Stomach (tissue), 9 donors: ENCODE measurements around the gene KIAA2012. TPM values are rescaled to one million over a fixed set of nuclear protein-coding genes. Genes with fewer than 3 reads are reported as not detected.
A peak's percentile ranks its signal among the peaks of the same experiment; 100 is the strongest.

Experiments
- DNase-seq, 2 donors: peaks; one replicate each; pipeline versions ENCODE4 v3.0.0 to v3.0.0-alpha.2; 2013 to 2019
- H3K27ac ChIP-seq, 5 donors: fragments of 200-600 bp in 4 of 5; sonication (generic) in 4 of 5; one replicate each; pipeline ENCODE4 v1.5.1; 2013 to 2019; ENCODE audit warnings: mild to moderate bottlenecking in 1 of 5, moderate library complexity in 1 of 5
- H3K27me3 ChIP-seq, 3 donors: fragments of 200-600 bp; sonication (generic); one replicate each; pipeline ENCODE4 v1.5.1; 2017 to 2019; ENCODE audit warnings: mixed run types in 1 of 3
- H3K36me3 ChIP-seq, 4 donors: fragments of 200-600 bp; sonication (generic); 1 replicate in 3 of 4; 2 replicates in 1 of 4; pipeline ENCODE4 v1.5.1; 2016 to 2019
- H3K4me1 ChIP-seq, 4 donors: fragments of 200-600 bp; sonication (generic); one replicate each; pipeline ENCODE4 v1.5.1; 2016 to 2019
- H3K4me3 ChIP-seq, 4 donors: fragments of 200-600 bp; sonication (generic) in 3 of 4; one replicate each; pipeline ENCODE4 v1.5.1; 2016 to 2019; ENCODE audit warnings: mild to moderate bottlenecking in 1 of 4
- H3K9me3 ChIP-seq, 4 donors: fragments of 200-600 bp; sonication (generic); one replicate each; pipeline ENCODE4 v1.5.1; 2016 to 2019
- EP300 ChIP-seq: sonication (generic); formaldehyde crosslinking; IDR thresholded peaks from one replicate; pipeline ENCODE4 v1.6.1; 2017; ENCODE audit warnings: antibody characterized with exemption
- POLR2A ChIP-seq, 4 donors: fragments of 450-650 bp; IDR thresholded peaks; one replicate each; pipeline ENCODE4 v1.6.1; 2016; ENCODE audit warnings: antibody characterized with exemption in 4 of 4, control low read depth in 2 of 4, mild to moderate bottlenecking in 1 of 4, moderate library complexity in 1 of 4
- POLR2AphosphoS5 ChIP-seq, 3 donors: sonication (generic); formaldehyde crosslinking; IDR thresholded peaks; one replicate each; pipeline ENCODE4 v1.6.1; 2016; ENCODE audit warnings: antibody characterized with exemption in 3 of 3
- WGBS, 5 donors: extraction: QIAGEN DNeasy Blood & Tissue Kit in 3 of 5; methylation state at CpG; one replicate each; pipeline versions ENCODE4 v1.1.5 to v1.1.7; 2013 to 2018; 5-methylcytosine and 5-hydroxymethylcytosine counted together
- intact Hi-C: fragments of 100-400 bp; cut with DNase I; formaldehyde crosslinking; loops from one replicate; pipeline ENCODE4 v1.15.1; 2023; ENCODE audit warnings: low total_unique reads
- polyA plus RNA-seq, 3 donors: library from polyadenylated mRNA; stranded (reverse); fragments of 200-250 nt; gene quantifications; one replicate each; pipeline ENCODE4 v1.2.3, GENCODE V29; 2013
- total RNA-seq, 5 donors: library from RNA; depleted of rRNA; stranded (reverse); fragments of >200 nt; gene quantifications; one replicate each; pipeline versions ENCODE4 v1.1.0 to v1.2.3, GENCODE V29; 2014 to 2016
- TF ChIP-seq, protein P1 (sequence below), 7 experiments: fragments of 450-650 bp in 4 of 7; fragments of 200-600 bp in 3 of 7; sonication (generic) in 3 of 7; IDR thresholded peaks; one replicate each; pipeline ENCODE4 v1.5.1; 2016 to 2019; ENCODE audit warnings: antibody characterized with exemption in 7 of 7, control low read depth in 2 of 7, mild to moderate bottlenecking in 1 of 7
- donor health status: healthy with polysubstance abuse.
- donor health status: Bipolar disorder and iron deficiency.
- donor health status: healthy.

Gene KIAA2012
- total and polyA plus RNA-seq, 8 donors = 0.03 to 0.18 TPM; not detected in 6

DNA sequence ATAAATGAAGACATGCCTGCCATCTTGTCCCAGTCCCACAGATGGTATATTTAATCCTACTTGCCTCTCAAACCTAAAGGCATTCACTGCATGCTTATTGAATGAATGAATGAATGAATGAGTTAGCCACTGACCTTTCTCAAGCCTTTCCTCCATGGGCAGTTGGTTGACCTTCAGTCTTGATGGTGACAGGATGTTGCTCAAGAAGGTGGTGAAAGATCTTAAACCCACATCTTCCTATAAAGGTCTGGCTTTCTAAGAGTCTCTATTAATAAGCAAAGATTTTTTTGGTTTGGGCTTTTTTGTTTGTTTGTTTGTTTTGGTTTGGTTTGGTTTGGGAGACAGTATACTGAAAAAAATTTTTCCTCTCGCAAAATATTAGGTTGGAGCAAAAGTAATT lies 41.7 kb downstream of the KIAA2012 start:
- Histone ChIP-seq H3K27me3 (peaks cover 0 to 15% (median 0%) of the 10 kb centered on the region in 3 donors), H3K4me1 (no peaks in the 10 kb centered on the region), H3K9me3 (no peaks in the 10 kb centered on the region), H3K4me3 (no peak overlapping the region), H3K27ac (no peak overlapping the region), H3K36me3 (no peaks in the 10 kb centered on the region)
- intact Hi-C loops = no loop called here
- TF ChIP-seq EP300 (no peak), POLR2AphosphoS5 (IDR thresholded peaks at IDR 0.05) (no peak), POLR2A (IDR thresholded peaks at IDR 0.05) (no peak)
- TF ChIP-seq, protein P1, sequence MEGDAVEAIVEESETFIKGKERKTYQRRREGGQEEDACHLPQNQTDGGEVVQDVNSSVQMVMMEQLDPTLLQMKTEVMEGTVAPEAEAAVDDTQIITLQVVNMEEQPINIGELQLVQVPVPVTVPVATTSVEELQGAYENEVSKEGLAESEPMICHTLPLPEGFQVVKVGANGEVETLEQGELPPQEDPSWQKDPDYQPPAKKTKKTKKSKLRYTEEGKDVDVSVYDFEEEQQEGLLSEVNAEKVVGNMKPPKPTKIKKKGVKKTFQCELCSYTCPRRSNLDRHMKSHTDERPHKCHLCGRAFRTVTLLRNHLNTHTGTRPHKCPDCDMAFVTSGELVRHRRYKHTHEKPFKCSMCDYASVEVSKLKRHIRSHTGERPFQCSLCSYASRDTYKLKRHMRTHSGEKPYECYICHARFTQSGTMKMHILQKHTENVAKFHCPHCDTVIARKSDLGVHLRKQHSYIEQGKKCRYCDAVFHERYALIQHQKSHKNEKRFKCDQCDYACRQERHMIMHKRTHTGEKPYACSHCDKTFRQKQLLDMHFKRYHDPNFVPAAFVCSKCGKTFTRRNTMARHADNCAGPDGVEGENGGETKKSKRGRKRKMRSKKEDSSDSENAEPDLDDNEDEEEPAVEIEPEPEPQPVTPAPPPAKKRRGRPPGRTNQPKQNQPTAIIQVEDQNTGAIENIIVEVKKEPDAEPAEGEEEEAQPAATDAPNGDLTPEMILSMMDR (IDR thresholded peaks at IDR 0.05) = no peak
- WGBS, 5 donors = 79 to 93% (median 83%) methylated on average over 1 of the region's 1 CpG
- no peak for DNase-seq

DNA sequence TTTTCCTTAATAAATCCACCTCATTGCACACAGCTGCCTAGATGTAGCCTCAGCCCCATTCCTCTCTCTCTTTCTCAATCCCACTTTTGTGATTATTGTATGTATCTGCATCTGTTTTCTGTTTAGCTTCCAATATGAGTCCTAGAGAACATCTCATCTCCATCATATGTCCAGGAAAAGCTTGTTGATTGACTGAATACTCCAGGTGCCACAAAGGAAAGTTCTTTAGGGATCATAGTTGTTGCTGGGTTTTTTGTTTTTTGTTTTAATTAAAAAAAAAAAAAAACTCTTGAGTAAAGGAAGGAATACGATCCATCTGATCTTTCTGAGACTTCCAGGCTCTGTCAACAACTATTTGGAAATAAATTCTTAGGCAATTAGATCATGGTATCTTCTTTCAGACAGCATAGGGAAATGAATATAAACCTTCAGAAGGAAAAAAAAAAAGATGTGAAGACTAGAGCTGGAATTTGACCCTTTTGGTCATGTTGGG lies 42.5 kb downstream of the KIAA2012 start:
- H3K4me3 ChIP-seq = no peak overlapping the region
- no peaks in the 10 kb centered on the region for H3K4me1 ChIP-seq
- intact Hi-C loops = no loop called here
- peaks cover 0 to 15% (median 0%) of the 10 kb centered on the region in 3 donors for H3K27me3 ChIP-seq
- peak in 1 of 2 donors; percentile 44 for DNase-seq
- peak overlapping the region in 1 of 5 donors; percentile 46 for H3K27ac ChIP-seq
- no peaks in the 10 kb centered on the region for H3K36me3 ChIP-seq
- TF ChIP-seq EP300 (no peak), POLR2A (IDR thresholded peaks at IDR 0.05) (no peak), POLR2AphosphoS5 (IDR thresholded peaks at IDR 0.05) (no peak)
- TF ChIP-seq, protein P1 (IDR thresholded peaks at IDR 0.05) = no peak
- H3K9me3 ChIP-seq = peaks cover 0 to 5% (median 1%) of the 10 kb centered on the region in 4 donors
- 42 to 69% (median 59%) methylated on average over 1 of the region's 1 CpG for WGBS, 5 donors

DNA sequence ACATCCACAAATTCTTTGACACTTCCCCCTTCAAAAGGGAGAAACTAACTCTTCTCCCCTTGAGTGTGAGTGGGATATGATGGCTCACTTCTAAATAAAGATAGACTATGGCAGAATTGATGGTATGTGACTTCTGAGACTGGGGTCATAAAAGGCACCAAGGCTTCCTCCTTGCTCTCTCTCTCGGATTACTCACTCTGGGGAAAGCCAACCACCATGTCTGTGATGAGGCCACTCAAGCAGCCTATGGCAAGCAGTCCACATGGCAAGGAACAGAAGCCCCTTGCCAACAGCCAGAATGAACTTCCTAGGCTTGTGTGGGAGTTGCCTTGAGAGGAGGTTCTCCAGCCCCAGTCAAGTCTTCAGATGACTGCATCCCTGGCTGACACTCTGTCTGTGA lies 43.6 kb downstream of the KIAA2012 start:
- no peak overlapping the region for H3K27ac ChIP-seq
- WGBS, 5 donors = 56 to 80% (median 72%) methylated on average over 1 of the region's 1 CpG
- no peaks in the 10 kb centered on the region for H3K36me3 ChIP-seq
- no peak for DNase-seq
- TF ChIP-seq EP300 (no peak), POLR2A (IDR thresholded peaks at IDR 0.05) (no peak), POLR2AphosphoS5 (IDR thresholded peaks at IDR 0.05) (no peak)
- TF ChIP-seq, protein P1 (IDR thresholded peaks at IDR 0.05) = no peak
- H3K9me3 ChIP-seq = peaks cover 0 to 9% (median 3%) of the 10 kb centered on the region in 4 donors
- H3K27me3 ChIP-seq = peaks cover 0 to 15% (median 0%) of the 10 kb centered on the region in 3 donors
- no peak overlapping the region for H3K4me3 ChIP-seq
- intact Hi-C loops = no loop called here
- H3K4me1 ChIP-seq = no peaks in the 10 kb centered on the region

DNA sequence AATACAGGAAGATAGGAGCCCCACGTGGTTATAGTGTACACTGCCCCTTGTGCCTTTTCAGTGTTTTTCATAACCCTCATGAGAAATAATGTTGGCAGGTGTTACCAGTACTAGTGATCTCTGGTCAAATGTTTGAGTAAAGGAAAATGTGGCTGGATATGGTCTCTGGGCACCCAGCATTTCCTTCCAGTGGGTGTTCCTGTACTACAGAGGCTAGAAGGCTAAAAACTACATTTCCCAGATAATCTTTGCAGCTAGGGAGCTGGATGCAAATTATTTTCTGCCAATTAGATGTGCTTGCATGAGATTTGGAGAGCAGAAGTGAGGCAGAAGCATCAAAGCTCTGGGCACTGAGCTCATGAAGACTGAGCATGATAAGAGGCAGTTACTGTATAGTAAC lies 45.1 kb downstream of the KIAA2012 start:
- H3K9me3 ChIP-seq = peaks cover 0 to 9% (median 3%) of the 10 kb centered on the region in 4 donors
- no peak overlapping the region for H3K27ac ChIP-seq
- WGBS, 5 donors = 43 to 70% (median 63%) methylated on average over 1 of the region's 1 CpG
- peaks cover 0 to 5% (median 0%) of the 10 kb centered on the region in 4 donors for H3K4me1 ChIP-seq
- peaks cover 0 to 10% (median 0%) of the 10 kb centered on the region in 3 donors for H3K27me3 ChIP-seq
- no peak for DNase-seq
- H3K36me3 ChIP-seq = no peaks in the 10 kb centered on the region
- H3K4me3 ChIP-seq = no peak overlapping the region
- TF ChIP-seq EP300 (no peak), POLR2A (IDR thresholded peaks at IDR 0.05) (no peak), POLR2AphosphoS5 (IDR thresholded peaks at IDR 0.05) (no peak)
- TF ChIP-seq, protein P1 (IDR thresholded peaks at IDR 0.05) = no peak
- intact Hi-C loops = no loop called here
